HG03066 (cell line): Measurements from ENCODE around the gene SRRM4.

Experiments
- ATAC-seq: cut with Tn5 transposase; IDR thresholded peaks from one replicate; pipeline ENCODE4 v1.9.1; 2021; ENCODE audit warnings: low read depth; ENCODE audit not compliant: unreplicated experiment

Gene SRRM4

DNA sequence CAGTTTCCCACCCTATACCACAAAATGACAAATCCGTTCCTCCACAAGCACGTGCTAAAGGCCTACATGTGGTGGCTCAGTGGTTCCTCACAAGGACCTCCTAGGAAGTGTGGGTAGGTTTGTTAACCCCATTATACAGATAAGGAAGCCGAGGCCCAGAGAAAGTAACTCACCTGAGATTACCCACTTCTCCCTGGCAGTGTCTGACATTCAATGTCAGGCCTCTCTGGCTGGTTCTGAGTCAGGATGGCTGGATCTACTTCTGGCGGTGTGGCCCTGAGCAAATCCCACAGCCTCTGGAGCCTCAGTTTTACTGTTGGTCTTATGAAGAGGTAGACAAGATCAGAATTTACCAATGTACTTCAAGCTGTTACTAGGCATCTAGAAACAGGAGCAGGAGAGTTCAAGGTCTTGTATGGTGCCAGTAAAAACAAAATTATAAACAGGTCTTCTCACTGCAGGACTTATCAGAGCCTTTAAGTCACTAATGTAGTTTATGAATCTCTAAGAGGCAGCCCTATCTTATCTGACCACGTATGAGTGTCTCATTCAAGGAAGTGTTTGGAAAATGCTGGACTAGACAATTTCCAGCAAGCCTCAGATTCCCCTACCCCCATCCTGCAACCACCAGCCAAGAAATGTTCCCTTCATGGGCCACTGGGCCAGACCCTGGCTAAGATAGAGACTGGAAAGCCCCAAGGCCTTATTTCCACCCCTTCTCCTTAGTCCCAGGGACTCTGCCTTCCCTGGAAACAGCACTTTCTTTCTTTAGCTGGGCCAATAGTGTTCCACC is 201.6 kb downstream of the SRRM4 start:
- ATAC-seq: no peak

DNA sequence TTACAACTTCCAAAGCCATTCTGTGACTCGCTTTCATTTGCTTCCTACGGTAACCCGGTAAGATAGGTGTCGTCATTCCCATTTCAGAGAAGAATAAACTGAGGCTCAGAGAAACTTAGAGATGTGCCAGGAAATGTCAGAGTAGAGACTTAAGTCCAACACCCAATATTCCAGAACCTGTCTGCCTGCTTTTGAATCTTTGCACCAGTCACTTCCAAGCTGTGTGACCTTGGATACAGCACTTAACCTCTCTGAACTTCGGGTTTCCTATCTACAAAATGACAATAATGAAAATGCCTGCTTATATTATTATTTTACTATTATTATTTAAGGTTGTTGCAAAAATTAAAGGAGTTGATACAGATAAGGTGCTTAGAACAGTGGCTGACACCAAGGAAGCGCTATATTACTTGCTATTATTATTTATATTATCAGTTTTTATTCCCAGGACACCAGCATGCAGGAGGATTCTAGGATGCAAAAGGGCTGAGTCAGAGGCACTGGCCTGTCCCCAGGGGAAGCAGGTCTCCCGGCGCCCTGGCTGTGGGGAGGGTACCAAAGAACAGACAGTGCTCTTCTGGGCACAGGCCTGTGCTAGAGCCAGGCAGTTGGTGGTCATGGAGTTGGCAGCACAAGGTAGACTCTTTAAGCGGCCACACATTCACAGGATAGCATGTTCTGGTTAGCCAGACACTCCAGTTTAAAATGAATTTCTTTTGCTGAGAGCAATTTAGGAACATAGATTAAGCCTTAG is 202.8 kb downstream of the SRRM4 start:
- no peak for ATAC-seq

DNA sequence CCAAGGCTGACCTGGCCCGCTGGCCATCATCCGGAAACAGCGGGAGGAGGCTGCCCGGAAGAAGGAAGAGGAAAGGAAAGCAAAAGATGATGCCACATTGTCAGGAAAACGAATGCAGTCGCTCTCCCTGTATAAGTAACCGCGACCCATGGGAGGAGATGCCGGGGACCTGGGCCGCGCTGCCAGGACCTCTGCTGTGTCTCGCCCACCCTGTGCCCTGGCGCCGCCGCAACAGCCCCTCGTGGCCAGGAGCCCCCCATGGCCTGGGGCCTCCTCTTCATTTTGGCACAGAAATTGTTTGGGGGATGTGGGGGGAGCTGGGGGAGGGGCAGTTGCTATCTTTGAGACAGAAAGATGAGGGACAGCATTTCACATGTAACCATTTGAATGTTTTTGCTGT is 213.9 kb downstream of the SRRM4 start:
- no peak for ATAC-seq

DNA sequence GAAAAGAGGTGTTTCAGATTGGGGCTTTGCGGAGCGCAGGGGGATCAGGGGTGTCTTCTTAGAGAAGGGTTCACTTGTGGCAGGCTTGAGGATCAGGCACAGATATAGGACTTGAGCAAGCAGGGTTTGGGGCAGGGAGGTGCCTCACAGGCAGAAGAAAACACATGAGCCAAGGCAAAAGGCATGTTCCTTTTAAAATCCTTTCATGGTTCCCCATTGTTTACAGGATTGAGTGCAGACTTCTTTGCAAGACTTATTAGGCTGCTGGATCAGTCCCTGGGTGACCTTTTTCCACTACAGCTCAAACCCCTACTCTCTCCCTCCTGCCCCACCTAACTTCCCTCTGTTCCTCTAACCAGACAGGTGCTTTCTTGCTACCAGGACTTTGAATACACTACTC is 217.1 kb downstream of the SRRM4 start:
- no peak for ATAC-seq

DNA sequence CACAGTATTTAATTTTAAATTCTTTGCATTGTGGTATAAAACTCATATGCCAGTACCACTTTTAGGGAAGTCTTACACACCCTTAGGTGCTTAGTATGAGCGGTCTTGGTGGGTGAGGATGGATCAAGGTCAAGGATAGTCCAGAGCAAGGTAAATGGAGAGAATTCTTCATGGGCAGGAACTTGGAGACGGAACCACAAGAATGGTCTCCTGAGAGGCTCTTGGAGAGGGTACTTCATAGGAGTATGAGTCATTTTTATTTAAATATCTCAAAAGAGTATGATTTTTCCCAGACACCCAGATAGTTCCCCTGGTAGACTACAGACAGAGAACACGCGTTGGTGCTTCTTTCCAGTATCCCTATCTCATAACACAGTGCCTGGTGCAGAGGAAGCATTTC is 219.3 kb downstream of the SRRM4 start:
- no peak for ATAC-seq

DNA sequence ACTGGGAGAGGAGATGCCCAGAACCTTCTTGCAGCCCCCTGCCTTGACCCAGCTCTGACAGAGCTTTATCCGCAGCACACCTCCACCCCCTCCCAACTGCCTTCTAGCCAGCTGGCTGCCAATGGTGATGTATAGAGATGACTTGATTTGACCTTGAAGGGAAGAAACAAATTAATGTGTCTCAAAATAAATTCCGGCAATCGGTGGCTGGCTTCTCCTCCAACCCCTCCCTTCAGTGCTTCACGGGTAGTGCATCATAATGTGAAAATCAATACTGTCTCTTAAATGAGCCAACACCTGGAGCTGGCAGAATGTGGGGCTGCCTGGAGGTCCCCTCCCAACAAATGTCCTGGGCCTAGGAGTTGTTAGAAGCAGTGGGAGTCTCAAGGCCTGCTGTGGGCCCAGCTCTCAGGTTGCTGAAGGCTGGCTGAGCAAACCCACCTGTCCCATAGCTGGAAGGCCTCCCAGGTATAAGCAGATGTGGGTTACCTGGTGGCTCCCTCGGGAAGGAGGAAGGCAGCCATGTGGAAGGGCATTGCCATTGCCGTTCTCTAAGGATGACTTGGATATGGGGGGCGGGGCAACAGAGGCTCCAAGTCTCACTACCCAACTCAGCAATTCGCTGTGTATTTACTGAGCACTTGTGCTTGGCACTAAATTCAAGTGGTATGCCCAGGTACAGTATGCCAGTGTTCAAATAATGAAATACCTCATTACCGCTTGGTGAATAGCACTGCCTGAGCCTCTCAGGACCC is 220.6 kb downstream of the SRRM4 start:
- no peak for ATAC-seq

- ATAC-seq: no peak
Measured at GRCh38 chr12:119202544-119202943, 221.2 kb downstream of the SRRM4 start.

DNA sequence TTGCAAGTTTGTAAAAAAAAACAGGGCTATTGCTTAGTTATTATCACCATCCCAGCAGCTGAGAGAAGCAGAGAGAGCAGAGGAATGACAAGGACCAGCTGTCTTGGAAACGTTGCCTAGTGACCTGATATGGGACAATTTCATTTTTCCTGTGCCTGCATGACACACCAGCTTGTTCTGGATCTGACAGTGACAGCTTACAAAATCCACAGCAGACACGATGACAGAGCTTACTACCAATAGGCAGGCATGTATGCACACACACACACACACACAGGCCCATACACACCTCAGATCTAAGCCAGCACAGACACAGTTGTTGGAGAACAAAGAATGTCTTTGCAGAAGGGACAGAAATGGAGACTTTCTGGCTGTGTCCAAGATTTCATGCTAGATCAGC is 222.8 kb downstream of the SRRM4 start:
- no peak for ATAC-seq

GRCh38 chr12:119204671-119205285 is 223.4 kb downstream of the SRRM4 start:
- no peak for ATAC-seq

GRCh38 chr12:119206348-119207062 is 225.2 kb downstream of the SRRM4 start:
- no peak for ATAC-seq

GRCh38 chr12:119207063-119207560 is 225.8 kb downstream of the SRRM4 start:
- ATAC-seq: no peak

- no peak for ATAC-seq
Measured at GRCh38 chr12:119208626-119209061, 227.3 kb downstream of the SRRM4 start.

- ATAC-seq: no peak
Measured at GRCh38 chr12:119211884-119212283, 230.5 kb downstream of the SRRM4 start.
